Lower leg skin (tissue), 3 donors: Measurements from ENCODE around the gene TSHZ2.

ENCODE experiments used
- POLR2A ChIP-seq, 2 donors: fragments of 450-650 bp; IDR thresholded peaks; one replicate each; pipeline ENCODE4 v1.6.1; 2016 to 2017; ENCODE audit warnings: antibody characterized with exemption in 2 of 2, mild to moderate bottlenecking in 1 of 2, moderate library complexity in 1 of 2
- TF ChIP-seq, protein P1 (sequence below), 3 donors: fragments of 450-650 bp; IDR thresholded peaks; one replicate each; pipeline ENCODE4 v1.5.1; 2016; ENCODE audit warnings: antibody characterized with exemption in 3 of 3, mild to moderate bottlenecking in 3 of 3, moderate library complexity in 2 of 3

GRCh38 chr20:53216478-53216855, 244.3 kb downstream of the TSHZ2 start:
- TF ChIP-seq, protein P1, sequence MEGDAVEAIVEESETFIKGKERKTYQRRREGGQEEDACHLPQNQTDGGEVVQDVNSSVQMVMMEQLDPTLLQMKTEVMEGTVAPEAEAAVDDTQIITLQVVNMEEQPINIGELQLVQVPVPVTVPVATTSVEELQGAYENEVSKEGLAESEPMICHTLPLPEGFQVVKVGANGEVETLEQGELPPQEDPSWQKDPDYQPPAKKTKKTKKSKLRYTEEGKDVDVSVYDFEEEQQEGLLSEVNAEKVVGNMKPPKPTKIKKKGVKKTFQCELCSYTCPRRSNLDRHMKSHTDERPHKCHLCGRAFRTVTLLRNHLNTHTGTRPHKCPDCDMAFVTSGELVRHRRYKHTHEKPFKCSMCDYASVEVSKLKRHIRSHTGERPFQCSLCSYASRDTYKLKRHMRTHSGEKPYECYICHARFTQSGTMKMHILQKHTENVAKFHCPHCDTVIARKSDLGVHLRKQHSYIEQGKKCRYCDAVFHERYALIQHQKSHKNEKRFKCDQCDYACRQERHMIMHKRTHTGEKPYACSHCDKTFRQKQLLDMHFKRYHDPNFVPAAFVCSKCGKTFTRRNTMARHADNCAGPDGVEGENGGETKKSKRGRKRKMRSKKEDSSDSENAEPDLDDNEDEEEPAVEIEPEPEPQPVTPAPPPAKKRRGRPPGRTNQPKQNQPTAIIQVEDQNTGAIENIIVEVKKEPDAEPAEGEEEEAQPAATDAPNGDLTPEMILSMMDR (IDR thresholded peaks at IDR 0.05): no peak
- no peak for TF ChIP-seq POLR2A (IDR thresholded peaks at IDR 0.05)
